Liver (tissue), 9 donors: ENCODE results near the gene MECR. TPM values are rescaled to one million over a fixed set of nuclear protein-coding genes. Genes with fewer than 3 reads are reported as not detected.

Source experiments
- DNase-seq: peaks from one replicate; pipeline ENCODE4 v3.0.0-alpha.2; 2017; ENCODE audit warnings: low spot score
- H3K27ac ChIP-seq, 2 donors: one replicate each; pipeline ENCODE4 v1.7.0; 2013; ENCODE audit warnings: inconsistent platforms in 2 of 2, low read length in 2 of 2, control low read depth in 1 of 2, low read depth in 1 of 2, mild to moderate bottlenecking in 1 of 2
- H3K27me3 ChIP-seq, 4 donors: one replicate each; pipeline versions ENCODE4 v1.6.1 to v1.7.0; 2013; ENCODE audit warnings: low read length in 3 of 4, inconsistent platforms in 1 of 4, mild to moderate bottlenecking in 1 of 4, moderate library complexity in 1 of 4; ENCODE audit not compliant: control insufficient read depth in 4 of 4, insufficient read depth in 4 of 4
- H3K36me3 ChIP-seq, 4 donors: one replicate each; pipeline versions ENCODE4 v1.6.1 to v1.7.0; 2013; ENCODE audit warnings: low read length in 3 of 4, mild to moderate bottlenecking in 3 of 4, low read depth in 1 of 4, moderate library complexity in 1 of 4; ENCODE audit not compliant: control insufficient read depth in 4 of 4, insufficient read depth in 3 of 4
- H3K4me1 ChIP-seq, 4 donors: one replicate each; pipeline versions ENCODE4 v1.6.1 to v1.7.0; 2013; ENCODE audit warnings: low read length in 3 of 4, mild to moderate bottlenecking in 3 of 4, moderate library complexity in 1 of 4; ENCODE audit not compliant: control insufficient read depth in 4 of 4, insufficient read depth in 4 of 4
- H3K4me3 ChIP-seq, 3 donors: one replicate each; pipeline versions ENCODE4 v1.6.1 to v1.7.0; 2013; ENCODE audit warnings: low read length in 3 of 3, control low read depth in 1 of 3, low read depth in 1 of 3, mild to moderate bottlenecking in 1 of 3
- H3K9ac ChIP-seq, 2 donors: one replicate each; pipeline ENCODE4 v1.7.0; 2013; ENCODE audit warnings: low read length in 2 of 2, mild to moderate bottlenecking in 2 of 2, moderate library complexity in 2 of 2, control low read depth in 1 of 2, low read depth in 1 of 2
- H3K9me3 ChIP-seq, 4 donors: one replicate each; pipeline versions ENCODE4 v1.6.1 to v1.7.0; 2013; ENCODE audit warnings: low read length in 3 of 4; ENCODE audit not compliant: control insufficient read depth in 4 of 4
- FOXA1 ChIP-seq: IDR thresholded peaks from 2 replicates; pipeline ENCODE4 v1.6.1; 2016; ENCODE audit warnings: antibody characterized with exemption
- FOXA2 ChIP-seq: IDR thresholded peaks from 2 replicates; pipeline ENCODE4 v1.6.1; 2016; ENCODE audit warnings: antibody characterized with exemption
- GABPA ChIP-seq, 2 donors: IDR thresholded peaks in 1 of 2; conservative IDR thresholded peaks in 1 of 2; 2 replicates each; pipeline ENCODE4 v1.6.1; 2016; ENCODE audit warnings: antibody characterized with exemption in 2 of 2, mild to moderate bottlenecking in 1 of 2, moderate library complexity in 1 of 2
- HNF4A ChIP-seq, 2 donors: conservative IDR thresholded peaks; 2 replicates each; pipeline ENCODE4 v1.6.1; 2016; ENCODE audit warnings: antibody characterized with exemption in 2 of 2, mild to moderate bottlenecking in 2 of 2
- JUND ChIP-seq, 2 donors: IDR thresholded peaks; 2 replicates each; pipeline ENCODE4 v1.6.1; 2016; ENCODE audit warnings: antibody characterized with exemption in 2 of 2
- MAX ChIP-seq: IDR thresholded peaks from 2 replicates; pipeline ENCODE4 v1.6.1; 2016; ENCODE audit warnings: antibody characterized with exemption
- NR2F2 ChIP-seq: IDR thresholded peaks from 2 replicates; pipeline ENCODE4 v1.6.1; 2016; ENCODE audit warnings: antibody characterized with exemption
- RAD21 ChIP-seq, 2 donors: IDR thresholded peaks; 2 replicates each; pipeline ENCODE4 v1.6.1; 2016; ENCODE audit warnings: antibody characterized with exemption in 2 of 2, mild to moderate bottlenecking in 2 of 2
- RXRA ChIP-seq, 2 donors: IDR thresholded peaks; 2 replicates each; pipeline ENCODE4 v1.6.1; 2017 to 2018; ENCODE audit warnings: antibody characterized with exemption in 2 of 2, mild to moderate bottlenecking in 1 of 2
- SP1 ChIP-seq: IDR thresholded peaks from 2 replicates; pipeline ENCODE4 v1.6.1; 2018; ENCODE audit warnings: antibody characterized with exemption, mild to moderate bottlenecking
- TAF1 ChIP-seq: conservative IDR thresholded peaks from 2 replicates; pipeline ENCODE4 v1.6.1; 2016; ENCODE audit warnings: antibody characterized with exemption, mild to moderate bottlenecking
- YY1 ChIP-seq: IDR thresholded peaks from 2 replicates; pipeline ENCODE4 v1.6.1; 2016; ENCODE audit warnings: antibody characterized with exemption, mild to moderate bottlenecking
- WGBS: extraction: QIAGEN DNeasy Blood & Tissue Kit; methylation state at CpG from one replicate; pipeline ENCODE4 v1.1.7; 2013; 5-methylcytosine and 5-hydroxymethylcytosine counted together
- polyA plus RNA-seq, 2 donors: library from polyadenylated mRNA; stranded (reverse) in 1 of 2; unstranded in 1 of 2; fragments of 200-250 nt in 1 of 2; fragments of >200 nt in 1 of 2; fragmentation: Nextera tagmentation in 1 of 2; extraction: Ambion mirVana in 1 of 2; gene quantifications; one replicate each; pipeline versions ENCODE4 v1.2.1 to v1.2.3, GENCODE V29; 2013 to 2015
- total RNA-seq, 2 donors: library from RNA; depleted of rRNA; stranded (reverse); fragments of >200 nt; gene quantifications; one replicate each; pipeline ENCODE4 v1.2.3, GENCODE V29; 2014
- TF ChIP-seq, protein P1 (sequence below): IDR thresholded peaks from 2 replicates; pipeline ENCODE4 v1.6.1; 2016; ENCODE audit warnings: antibody characterized with exemption, mild to moderate bottlenecking
- TF ChIP-seq, protein P2 (sequence below): IDR thresholded peaks from 2 replicates; pipeline ENCODE4 v1.6.1; 2016; ENCODE audit warnings: antibody characterized with exemption
- TF ChIP-seq, protein P3 (sequence below): IDR thresholded peaks from 2 replicates; pipeline ENCODE4 v1.6.1; 2016; ENCODE audit warnings: antibody characterized with exemption
- TF ChIP-seq, protein P4 (sequence below): fragments of 150-350 bp; IDR thresholded peaks from 2 replicates; pipeline ENCODE4 v1.5.1; 2017; ENCODE audit warnings: improper control_type of control experiment, low read depth, low read length; ENCODE audit not compliant: missing input control
- donor health status: healthy.
- donor health status: healthy.
- donor health status: healthy.
- donor health status: healthy.
- donor health status: healthy.

Gene MECR
- total and polyA plus RNA-seq, 4 donors: 7.5 to 19.9 (median 13.2) TPM

- peaks cover 6 to 28% (median 18%) of the 10 kb centered on the region in 4 donors for H3K4me1 ChIP-seq
- H3K9me3 ChIP-seq: no peaks in the 10 kb centered on the region
- no peaks in the 10 kb centered on the region for H3K27me3 ChIP-seq
- no peaks in the 10 kb centered on the region for H3K36me3 ChIP-seq
- TF ChIP-seq TAF1: no peak
- TF ChIP-seq NR2F2: no peak
- no peak for TF ChIP-seq RAD21 (IDR thresholded peaks at IDR 0.05)
- TF ChIP-seq, protein P1, sequence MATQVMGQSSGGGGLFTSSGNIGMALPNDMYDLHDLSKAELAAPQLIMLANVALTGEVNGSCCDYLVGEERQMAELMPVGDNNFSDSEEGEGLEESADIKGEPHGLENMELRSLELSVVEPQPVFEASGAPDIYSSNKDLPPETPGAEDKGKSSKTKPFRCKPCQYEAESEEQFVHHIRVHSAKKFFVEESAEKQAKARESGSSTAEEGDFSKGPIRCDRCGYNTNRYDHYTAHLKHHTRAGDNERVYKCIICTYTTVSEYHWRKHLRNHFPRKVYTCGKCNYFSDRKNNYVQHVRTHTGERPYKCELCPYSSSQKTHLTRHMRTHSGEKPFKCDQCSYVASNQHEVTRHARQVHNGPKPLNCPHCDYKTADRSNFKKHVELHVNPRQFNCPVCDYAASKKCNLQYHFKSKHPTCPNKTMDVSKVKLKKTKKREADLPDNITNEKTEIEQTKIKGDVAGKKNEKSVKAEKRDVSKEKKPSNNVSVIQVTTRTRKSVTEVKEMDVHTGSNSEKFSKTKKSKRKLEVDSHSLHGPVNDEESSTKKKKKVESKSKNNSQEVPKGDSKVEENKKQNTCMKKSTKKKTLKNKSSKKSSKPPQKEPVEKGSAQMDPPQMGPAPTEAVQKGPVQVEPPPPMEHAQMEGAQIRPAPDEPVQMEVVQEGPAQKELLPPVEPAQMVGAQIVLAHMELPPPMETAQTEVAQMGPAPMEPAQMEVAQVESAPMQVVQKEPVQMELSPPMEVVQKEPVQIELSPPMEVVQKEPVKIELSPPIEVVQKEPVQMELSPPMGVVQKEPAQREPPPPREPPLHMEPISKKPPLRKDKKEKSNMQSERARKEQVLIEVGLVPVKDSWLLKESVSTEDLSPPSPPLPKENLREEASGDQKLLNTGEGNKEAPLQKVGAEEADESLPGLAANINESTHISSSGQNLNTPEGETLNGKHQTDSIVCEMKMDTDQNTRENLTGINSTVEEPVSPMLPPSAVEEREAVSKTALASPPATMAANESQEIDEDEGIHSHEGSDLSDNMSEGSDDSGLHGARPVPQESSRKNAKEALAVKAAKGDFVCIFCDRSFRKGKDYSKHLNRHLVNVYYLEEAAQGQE: no peak
- TF ChIP-seq, protein P2, sequence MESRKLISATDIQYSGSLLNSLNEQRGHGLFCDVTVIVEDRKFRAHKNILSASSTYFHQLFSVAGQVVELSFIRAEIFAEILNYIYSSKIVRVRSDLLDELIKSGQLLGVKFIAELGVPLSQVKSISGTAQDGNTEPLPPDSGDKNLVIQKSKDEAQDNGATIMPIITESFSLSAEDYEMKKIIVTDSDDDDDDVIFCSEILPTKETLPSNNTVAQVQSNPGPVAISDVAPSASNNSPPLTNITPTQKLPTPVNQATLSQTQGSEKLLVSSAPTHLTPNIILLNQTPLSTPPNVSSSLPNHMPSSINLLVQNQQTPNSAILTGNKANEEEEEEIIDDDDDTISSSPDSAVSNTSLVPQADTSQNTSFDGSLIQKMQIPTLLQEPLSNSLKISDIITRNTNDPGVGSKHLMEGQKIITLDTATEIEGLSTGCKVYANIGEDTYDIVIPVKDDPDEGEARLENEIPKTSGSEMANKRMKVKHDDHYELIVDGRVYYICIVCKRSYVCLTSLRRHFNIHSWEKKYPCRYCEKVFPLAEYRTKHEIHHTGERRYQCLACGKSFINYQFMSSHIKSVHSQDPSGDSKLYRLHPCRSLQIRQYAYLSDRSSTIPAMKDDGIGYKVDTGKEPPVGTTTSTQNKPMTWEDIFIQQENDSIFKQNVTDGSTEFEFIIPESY: no peak
- no peak for TF ChIP-seq YY1
- no peak for TF ChIP-seq GABPA (IDR thresholded peaks at IDR 0.05 in 1 of 2, conservative IDR thresholded peaks at IDR 0.05 in 1 of 2)
- TF ChIP-seq JUND (IDR thresholded peaks at IDR 0.05): no peak
- TF ChIP-seq, protein P3, sequence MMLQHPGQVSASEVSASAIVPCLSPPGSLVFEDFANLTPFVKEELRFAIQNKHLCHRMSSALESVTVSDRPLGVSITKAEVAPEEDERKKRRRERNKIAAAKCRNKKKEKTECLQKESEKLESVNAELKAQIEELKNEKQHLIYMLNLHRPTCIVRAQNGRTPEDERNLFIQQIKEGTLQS: no peak
- TF ChIP-seq, protein P4, sequence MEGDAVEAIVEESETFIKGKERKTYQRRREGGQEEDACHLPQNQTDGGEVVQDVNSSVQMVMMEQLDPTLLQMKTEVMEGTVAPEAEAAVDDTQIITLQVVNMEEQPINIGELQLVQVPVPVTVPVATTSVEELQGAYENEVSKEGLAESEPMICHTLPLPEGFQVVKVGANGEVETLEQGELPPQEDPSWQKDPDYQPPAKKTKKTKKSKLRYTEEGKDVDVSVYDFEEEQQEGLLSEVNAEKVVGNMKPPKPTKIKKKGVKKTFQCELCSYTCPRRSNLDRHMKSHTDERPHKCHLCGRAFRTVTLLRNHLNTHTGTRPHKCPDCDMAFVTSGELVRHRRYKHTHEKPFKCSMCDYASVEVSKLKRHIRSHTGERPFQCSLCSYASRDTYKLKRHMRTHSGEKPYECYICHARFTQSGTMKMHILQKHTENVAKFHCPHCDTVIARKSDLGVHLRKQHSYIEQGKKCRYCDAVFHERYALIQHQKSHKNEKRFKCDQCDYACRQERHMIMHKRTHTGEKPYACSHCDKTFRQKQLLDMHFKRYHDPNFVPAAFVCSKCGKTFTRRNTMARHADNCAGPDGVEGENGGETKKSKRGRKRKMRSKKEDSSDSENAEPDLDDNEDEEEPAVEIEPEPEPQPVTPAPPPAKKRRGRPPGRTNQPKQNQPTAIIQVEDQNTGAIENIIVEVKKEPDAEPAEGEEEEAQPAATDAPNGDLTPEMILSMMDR: no peak
- TF ChIP-seq MAX: no peak
- TF ChIP-seq FOXA2: no peak
- TF ChIP-seq FOXA1: no peak
- TF ChIP-seq SP1: no peak
- 79% methylated on average over 3 of the region's 3 CpGs for WGBS
- DNase-seq: no peak
- H3K9ac ChIP-seq: no peak overlapping the region
- H3K27ac ChIP-seq: no peak overlapping the region
- no peak overlapping the region for H3K4me3 ChIP-seq
Measured at GRCh38 chr1:29243871-29244200, 13.1 kb upstream of the MECR start.

GRCh38 chr1:29243023-29243870 is 12.5 kb upstream of the MECR start:
- Histone ChIP-seq H3K4me1 (peaks cover 5 to 28% (median 17%) of the 10 kb centered on the region in 4 donors), H3K36me3 (no peaks in the 10 kb centered on the region), H3K27ac (no peak overlapping the region), H3K9me3 (no peaks in the 10 kb centered on the region), H3K27me3 (no peaks in the 10 kb centered on the region), H3K9ac (no peak overlapping the region), H3K4me3 (no peak overlapping the region)
- WGBS: 85% methylated on average over 16 of the region's 16 CpGs
- DNase-seq: no peak
- TF ChIP-seq NR2F2: no peak
- TF ChIP-seq TAF1: no peak
- TF ChIP-seq, protein P2: no peak
- TF ChIP-seq SP1: no peak
- no peak for TF ChIP-seq GABPA (IDR thresholded peaks at IDR 0.05 in 1 of 2, conservative IDR thresholded peaks at IDR 0.05 in 1 of 2)
- TF ChIP-seq MAX: no peak
- TF ChIP-seq JUND (IDR thresholded peaks at IDR 0.05): no peak
- TF ChIP-seq RAD21 (IDR thresholded peaks at IDR 0.05): no peak
- TF ChIP-seq, protein P3: no peak
- TF ChIP-seq, protein P4: no peak
- TF ChIP-seq HNF4A (conservative IDR thresholded peaks at IDR 0.05): no peak
- no peak for TF ChIP-seq RXRA (IDR thresholded peaks at IDR 0.05)
